Measurements from ENCODE around the gene SLITRK3. TPM values are rescaled to one million over a fixed set of nuclear protein-coding genes. Genes with fewer than 3 reads are reported as not detected.
A peak's percentile ranks its signal among the peaks of the same experiment; 100 is the strongest.

The SLITRK3 gene
- total RNA-seq, 2 experiments from 2014 or later = not detected

- Mint-ChIP-seq H3K27me3 (peaks cover 15% of the 10 kb centered on the region), H3K36me3 (no peaks in the 10 kb centered on the region), H3K4me3 (no peak overlapping the region), H3K4me1 (peaks cover 3% of the 10 kb centered on the region), H3K27ac (no peak overlapping the region), H3K9me3 (no peaks in the 10 kb centered on the region)
- POLR2A ChIA-PET = no interaction called here
- DNase-seq = no peak
- ATAC-seq (ENCODE audit: low read depth) = no peak
Observed at GRCh38 chr3:165201964-165202363, 5.8 kb upstream of the SLITRK3 start.

- Mint-ChIP-seq H3K4me3 (no peak overlapping the region), H3K4me1 (peaks cover 8% of the 10 kb centered on the region), H3K27me3 (peaks cover 55% of the 10 kb centered on the region), H3K36me3 (no peaks in the 10 kb centered on the region), H3K27ac (no peak overlapping the region), H3K9me3 (no peaks in the 10 kb centered on the region)
- DNase-seq = no peak
- POLR2A ChIA-PET = no interaction called here
- ATAC-seq (ENCODE audit: low read depth) = no peak
Observed at GRCh38 chr3:165197481-165197800, 1.3 kb upstream of the SLITRK3 start.

GRCh38 chr3:165196577-165197480, 645 bp upstream of the SLITRK3 start:
- H3K27me3 Mint-ChIP-seq = peaks cover 58% of the 10 kb centered on the region
- H3K4me3 Mint-ChIP-seq = peak overlapping the region; percentile 45
- peaks cover 8% of the 10 kb centered on the region for H3K4me1 Mint-ChIP-seq
- no peak overlapping the region for H3K27ac Mint-ChIP-seq
- no peaks in the 10 kb centered on the region for H3K36me3 Mint-ChIP-seq
- ATAC-seq (ENCODE audit: low read depth) = no peak
- no peak for DNase-seq
- POLR2A ChIA-PET = no interaction called here
- H3K9me3 Mint-ChIP-seq = no peaks in the 10 kb centered on the region

GRCh38 chr3:165195241-165195639, 944 bp downstream of the SLITRK3 start:
- no peak for DNase-seq
- peaks cover 8% of the 10 kb centered on the region for H3K4me1 Mint-ChIP-seq
- no peaks in the 10 kb centered on the region for H3K9me3 Mint-ChIP-seq
- no peak overlapping the region for H3K4me3 Mint-ChIP-seq
- H3K27ac Mint-ChIP-seq = no peak overlapping the region
- peaks cover 58% of the 10 kb centered on the region for H3K27me3 Mint-ChIP-seq
- POLR2A ChIA-PET = no interaction called here
- ATAC-seq (ENCODE audit: low read depth) = no peak
- no peaks in the 10 kb centered on the region for H3K36me3 Mint-ChIP-seq

GRCh38 chr3:165194511-165195240, 1.5 kb downstream of the SLITRK3 start:
- H3K4me3 Mint-ChIP-seq = no peak overlapping the region

GRCh38 chr3:165193366-165194254, 2.6 kb downstream of the SLITRK3 start:
- Mint-ChIP-seq H3K9me3 (no peaks in the 10 kb centered on the region), H3K4me3 (no peak overlapping the region), H3K27ac (no peak overlapping the region), H3K27me3 (peaks cover 58% of the 10 kb centered on the region), H3K36me3 (no peaks in the 10 kb centered on the region), H3K4me1 (peaks cover 8% of the 10 kb centered on the region)
- POLR2A ChIA-PET = no interaction called here
- DNase-seq = no peak
- no peak for ATAC-seq (ENCODE audit: low read depth)

More at GRCh38 chr3:165194511-165195240, 1.5 kb downstream of the SLITRK3 start:
- no peaks in the 10 kb centered on the region for H3K36me3 Mint-ChIP-seq
- POLR2A ChIA-PET = no interaction called here
- no peak for ATAC-seq (ENCODE audit: low read depth)
- DNase-seq = no peak
- H3K9me3 Mint-ChIP-seq = no peaks in the 10 kb centered on the region
- peaks cover 58% of the 10 kb centered on the region for H3K27me3 Mint-ChIP-seq
- H3K4me1 Mint-ChIP-seq = peaks cover 8% of the 10 kb centered on the region
- H3K27ac Mint-ChIP-seq = no peak overlapping the region

- H3K9me3 Mint-ChIP-seq = no peaks in the 10 kb centered on the region
- POLR2A ChIA-PET = no interaction called here
- DNase-seq = no peak
- no peak overlapping the region for H3K27ac Mint-ChIP-seq
- H3K4me1 Mint-ChIP-seq = peaks cover 8% of the 10 kb centered on the region
- no peak for ATAC-seq (ENCODE audit: low read depth)
- no peak overlapping the region for H3K4me3 Mint-ChIP-seq
- H3K27me3 Mint-ChIP-seq = peaks cover 52% of the 10 kb centered on the region
- no peaks in the 10 kb centered on the region for H3K36me3 Mint-ChIP-seq
Observed at GRCh38 chr3:165192610-165193192, 3.5 kb downstream of the SLITRK3 start.

- H3K27me3 Mint-ChIP-seq = peaks cover 41% of the 10 kb centered on the region
- H3K27ac Mint-ChIP-seq = no peak overlapping the region
- POLR2A ChIA-PET = no interaction called here
- no peak for DNase-seq
- H3K4me3 Mint-ChIP-seq = no peak overlapping the region
- H3K4me1 Mint-ChIP-seq = peaks cover 4% of the 10 kb centered on the region
- no peaks in the 10 kb centered on the region for H3K36me3 Mint-ChIP-seq
- ATAC-seq (ENCODE audit: low read depth) = no peak
- no peaks in the 10 kb centered on the region for H3K9me3 Mint-ChIP-seq
Observed at GRCh38 chr3:165191491-165191890, 4.7 kb downstream of the SLITRK3 start.

- H3K4me3 Mint-ChIP-seq = no peak overlapping the region
- ATAC-seq (ENCODE audit: low read depth) = no peak
- H3K36me3 Mint-ChIP-seq = no peaks in the 10 kb centered on the region
- peaks cover 13% of the 10 kb centered on the region for H3K27me3 Mint-ChIP-seq
- no peak for DNase-seq
- no peaks in the 10 kb centered on the region for H3K9me3 Mint-ChIP-seq
- H3K27ac Mint-ChIP-seq = no peak overlapping the region
- POLR2A ChIA-PET = no interaction called here
- H3K4me1 Mint-ChIP-seq = no peaks in the 10 kb centered on the region
Observed at GRCh38 chr3:165188452-165188851, 7.7 kb downstream of the SLITRK3 start.

- Mint-ChIP-seq H3K36me3 (no peaks in the 10 kb centered on the region), H3K27ac (no peak overlapping the region), H3K4me1 (no peaks in the 10 kb centered on the region), H3K9me3 (no peaks in the 10 kb centered on the region), H3K27me3 (no peaks in the 10 kb centered on the region), H3K4me3 (no peak overlapping the region)
- ATAC-seq (ENCODE audit: low read depth) (peak; percentile 56), DNase-seq (no peak)
- POLR2A ChIA-PET = no interaction called here
Observed at GRCh38 chr3:165185707-165186327, 10.4 kb downstream of the SLITRK3 start.

GRCh38 chr3:165181556-165181955, 14.6 kb downstream of the SLITRK3 start:
- ATAC-seq (ENCODE audit: low read depth) = no peak
- Mint-ChIP-seq H3K9me3 (no peaks in the 10 kb centered on the region), H3K27ac (no peak overlapping the region), H3K27me3 (no peaks in the 10 kb centered on the region), H3K36me3 (no peaks in the 10 kb centered on the region), H3K4me3 (no peak overlapping the region), H3K4me1 (no peaks in the 10 kb centered on the region)
- POLR2A ChIA-PET = no interaction called here
- no peak for DNase-seq

- H3K4me3 Mint-ChIP-seq = no peak overlapping the region
- H3K4me1 Mint-ChIP-seq = no peaks in the 10 kb centered on the region
- ATAC-seq (ENCODE audit: low read depth) (no peak), DNase-seq (no peak)
- H3K36me3 Mint-ChIP-seq = no peaks in the 10 kb centered on the region
- H3K9me3 Mint-ChIP-seq = no peaks in the 10 kb centered on the region
- H3K27me3 Mint-ChIP-seq = no peaks in the 10 kb centered on the region
- POLR2A ChIA-PET = no interaction called here
- H3K27ac Mint-ChIP-seq = no peak overlapping the region
Observed at GRCh38 chr3:165170236-165170635, 25.9 kb downstream of the SLITRK3 start.

- no peak for DNase-seq
- Mint-ChIP-seq H3K36me3 (no peaks in the 10 kb centered on the region), H3K9me3 (no peaks in the 10 kb centered on the region), H3K4me3 (no peak overlapping the region), H3K27ac (no peak overlapping the region), H3K4me1 (no peaks in the 10 kb centered on the region), H3K27me3 (no peaks in the 10 kb centered on the region)
- ATAC-seq (ENCODE audit: low read depth) = no peak
- POLR2A ChIA-PET = no interaction called here
Observed at GRCh38 chr3:165169368-165169767, 26.8 kb downstream of the SLITRK3 start.
